Stimulated activated CD4-positive, alpha-beta T cell treated with anti-CD3 and anti-CD28 coated beads, Interleukin-12 subunit alpha, Interleukin-12 subunit beta, amount 100 ng/mL, for 4 hours (primary cell): ENCODE data around the gene AR.
"Not testable (repeated sequence)": the region's sequence is repeated elsewhere in the genome, so short reads cannot be mapped to it uniquely, and the experiment has no call there.

ENCODE experiments used
- DNase-seq: peaks from one replicate; pipeline ENCODE4 v3.0.0-alpha.2; 2020

The AR gene

DNA sequence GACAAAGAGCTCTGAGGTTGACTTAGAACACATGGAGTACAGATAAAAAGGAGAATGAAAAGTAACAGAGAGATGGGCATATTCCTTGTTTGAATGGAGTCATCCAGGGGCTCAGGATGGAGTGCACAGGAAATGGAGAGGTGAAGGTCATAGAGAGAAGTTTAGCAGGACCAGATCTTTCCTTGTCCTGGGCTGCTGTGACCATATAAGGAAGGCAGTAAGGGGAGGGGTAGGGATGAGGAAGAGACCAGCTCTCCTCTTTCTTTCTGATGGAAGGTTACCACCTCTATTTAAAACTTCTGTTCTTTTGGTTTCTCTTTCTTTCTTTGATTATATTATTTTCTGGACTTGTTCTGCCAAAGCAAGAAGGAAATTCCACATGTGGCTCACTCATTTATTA is 27.0 kb downstream of the AR start:
- no peak for DNase-seq

DNA sequence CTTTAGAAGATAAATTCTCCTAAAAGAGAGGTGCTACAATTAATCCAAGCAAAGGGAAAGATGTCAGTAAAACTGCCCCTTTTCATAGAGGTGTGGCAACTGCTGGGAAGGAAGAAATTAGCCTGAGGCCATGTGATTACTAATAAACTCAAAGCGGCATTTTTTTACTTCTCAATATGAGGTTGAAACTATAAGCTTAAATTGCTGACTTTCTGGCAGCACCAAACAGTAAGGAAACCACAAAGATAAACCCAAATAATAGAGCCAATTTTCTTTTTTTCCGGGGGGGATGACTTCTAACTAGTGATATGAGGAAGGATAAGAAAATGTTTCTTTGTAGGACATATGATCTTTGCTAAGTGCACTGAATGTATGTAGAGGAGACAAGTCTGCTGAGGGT is 30.9 kb downstream of the AR start:
- no peak for DNase-seq

DNA sequence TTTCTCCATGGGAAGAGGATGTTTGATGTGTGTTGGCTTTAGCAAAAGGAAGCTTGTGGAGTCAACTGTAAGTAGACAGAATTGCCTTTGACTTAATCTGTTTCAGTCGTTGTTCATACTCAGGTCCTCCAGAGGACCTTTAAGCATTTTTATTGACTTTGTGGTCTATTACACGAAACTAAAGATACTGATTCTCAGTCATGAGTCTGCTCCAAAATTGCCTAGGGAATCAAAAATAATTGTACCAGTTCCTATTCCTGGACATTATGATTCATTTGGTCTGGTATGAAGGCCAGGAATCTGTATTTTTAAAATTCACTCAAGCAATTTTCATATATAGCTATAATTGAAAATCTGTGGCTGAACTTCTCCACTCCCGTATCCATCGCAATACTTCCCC is 38.6 kb downstream of the AR start:
- DNase-seq = no peak

DNA sequence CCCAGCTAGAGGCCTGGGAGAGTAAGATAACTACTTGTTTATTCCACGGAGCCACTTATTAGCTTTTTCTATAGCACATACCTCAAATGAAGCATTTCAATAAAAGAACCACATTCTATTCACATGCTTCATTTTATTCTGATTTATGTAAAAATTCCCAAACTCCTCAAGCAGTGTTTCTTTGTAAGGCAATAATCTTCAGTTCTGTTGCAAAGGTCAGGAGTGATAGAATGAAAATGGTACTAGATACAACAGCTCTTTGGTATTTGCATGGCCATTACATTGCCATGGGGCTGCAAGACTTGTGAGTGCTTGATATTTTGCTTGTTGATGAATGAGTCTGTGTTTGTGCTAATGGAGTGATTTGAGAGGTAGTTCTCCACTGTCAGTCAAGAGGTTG is 39.4 kb downstream of the AR start:
- no peak for DNase-seq

DNA sequence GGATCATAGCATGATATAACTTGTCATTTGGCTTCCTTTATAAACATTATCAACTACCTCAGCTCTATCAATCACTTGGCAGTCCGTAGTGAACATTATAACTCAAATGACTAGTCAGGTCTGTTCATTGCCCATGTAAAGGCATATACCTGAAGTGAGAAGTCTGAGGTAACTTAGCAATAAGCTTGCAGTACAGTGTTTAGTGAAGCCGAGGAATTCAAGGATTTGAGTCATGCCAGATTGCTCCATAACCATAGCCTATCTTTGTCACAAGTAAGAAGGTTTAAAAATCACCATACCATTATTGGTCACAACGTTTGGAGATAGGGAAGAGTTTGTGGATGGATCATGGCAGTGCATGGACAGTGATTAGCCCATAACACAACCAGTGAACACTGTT is 41.6 kb downstream of the AR start:
- DNase-seq = no peak

DNA sequence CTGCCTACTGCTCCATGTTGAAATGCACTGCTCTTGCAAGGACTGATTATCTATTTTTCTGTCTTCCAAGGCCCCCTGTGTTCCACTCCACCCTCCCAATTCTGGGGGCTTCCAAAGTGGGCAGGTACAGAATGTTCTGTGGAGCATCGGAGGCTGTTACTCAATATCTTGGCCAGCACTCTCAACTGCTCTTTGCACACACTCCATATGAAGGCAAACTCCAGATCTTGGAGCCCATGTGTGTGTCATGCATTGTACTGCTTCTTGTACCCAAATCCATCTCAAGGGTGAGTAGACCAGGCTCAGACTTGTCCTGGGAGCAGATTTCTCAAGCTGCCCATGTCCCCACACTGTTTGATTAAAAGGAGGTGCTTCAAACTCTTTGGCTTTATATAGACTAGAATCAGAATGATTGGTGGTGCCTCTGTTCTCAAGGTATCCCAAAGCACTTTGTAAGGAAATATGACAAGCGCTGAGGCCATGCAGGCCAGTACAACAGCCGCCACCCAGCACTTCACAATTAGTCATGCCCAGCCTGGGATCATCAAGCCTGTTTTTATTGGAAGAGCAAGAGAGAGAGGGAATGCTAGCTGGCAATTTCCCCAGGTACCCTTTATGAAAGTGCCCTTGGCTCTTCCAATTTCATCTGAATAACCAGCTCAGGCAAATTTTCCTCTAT is 44.3 kb downstream of the AR start:
- no peak for DNase-seq

DNA sequence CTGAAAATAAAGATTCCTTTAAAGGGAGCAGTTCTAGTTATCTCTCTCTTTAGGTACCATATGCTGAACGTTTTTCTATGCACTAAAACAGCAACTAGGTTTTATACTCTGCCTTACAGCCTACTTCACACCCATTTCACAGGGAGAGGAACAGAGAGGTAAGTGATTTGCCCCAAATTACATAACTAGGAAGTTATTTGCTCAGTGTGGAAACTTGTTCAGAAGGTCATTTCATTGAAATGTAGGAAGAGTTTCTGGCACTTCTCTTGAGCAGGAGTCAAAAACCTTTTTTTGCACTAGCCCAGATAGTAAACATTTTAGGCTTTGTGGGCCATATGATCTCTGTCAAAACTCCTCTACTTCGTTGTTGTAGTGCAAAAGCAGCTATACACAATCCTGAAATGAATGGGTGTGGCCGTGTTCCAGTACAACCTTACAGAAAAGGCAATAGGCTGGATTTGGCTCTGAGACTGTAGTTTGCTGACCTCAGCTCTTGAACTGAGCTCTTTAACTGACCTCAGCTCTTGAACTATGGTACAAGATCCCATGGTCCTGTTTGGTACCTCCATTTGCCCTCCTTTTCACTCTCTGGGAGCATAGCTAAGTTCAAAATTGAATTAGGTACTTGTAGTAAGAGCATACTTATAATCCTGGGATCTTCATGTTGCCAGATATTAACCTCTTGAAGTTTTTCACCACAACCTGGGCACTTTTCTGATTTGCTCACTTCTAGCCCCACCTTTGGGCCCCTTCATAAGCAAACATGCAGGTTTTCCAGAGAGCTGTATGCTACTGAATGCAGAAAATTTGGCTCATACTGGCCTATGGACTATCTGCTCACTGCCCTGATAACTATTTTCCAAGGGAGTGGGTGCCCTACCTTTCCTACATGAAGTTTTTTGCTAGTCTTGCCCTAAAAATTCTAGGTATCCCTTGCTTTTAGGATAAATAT is 53.3 kb downstream of the AR start:
- no peak for DNase-seq

DNA sequence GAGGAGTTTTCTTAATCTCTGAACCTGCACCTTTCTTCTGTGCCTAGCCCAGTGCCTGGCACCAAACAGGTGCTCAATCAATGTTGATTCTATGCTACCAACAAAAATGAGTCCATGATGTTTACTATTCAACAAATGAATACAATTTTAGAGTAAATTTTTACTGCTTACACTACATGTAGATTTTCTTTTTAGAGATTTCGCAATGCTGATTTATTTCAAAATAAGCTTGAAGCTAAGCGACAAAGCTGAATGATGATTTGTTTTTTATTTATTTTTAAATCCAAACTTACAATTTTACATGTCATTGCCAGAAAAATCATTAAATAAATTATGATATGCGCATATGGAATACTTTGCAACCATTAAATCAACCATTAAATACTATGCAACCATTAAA is 55.7 kb downstream of the AR start:
- no peak for DNase-seq

DNA sequence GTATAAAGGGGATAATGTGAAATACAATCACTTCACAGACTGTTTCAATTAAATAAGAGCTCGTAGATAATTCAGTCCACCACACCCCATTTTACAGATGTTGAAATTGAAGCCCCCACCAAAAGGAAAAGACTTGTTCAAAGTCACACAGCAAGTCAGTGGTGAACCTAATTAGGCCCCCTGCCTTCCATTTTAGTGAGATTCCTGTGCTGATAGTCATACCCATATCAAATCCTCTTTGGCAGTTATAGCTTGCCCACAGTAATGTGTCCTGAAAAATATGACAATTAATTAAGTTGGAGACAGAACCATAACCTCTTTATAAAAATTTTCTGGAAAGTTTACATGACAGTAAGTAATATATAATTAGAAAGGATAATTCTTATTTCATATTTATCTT is 58.0 kb downstream of the AR start:
- DNase-seq = no peak

DNA sequence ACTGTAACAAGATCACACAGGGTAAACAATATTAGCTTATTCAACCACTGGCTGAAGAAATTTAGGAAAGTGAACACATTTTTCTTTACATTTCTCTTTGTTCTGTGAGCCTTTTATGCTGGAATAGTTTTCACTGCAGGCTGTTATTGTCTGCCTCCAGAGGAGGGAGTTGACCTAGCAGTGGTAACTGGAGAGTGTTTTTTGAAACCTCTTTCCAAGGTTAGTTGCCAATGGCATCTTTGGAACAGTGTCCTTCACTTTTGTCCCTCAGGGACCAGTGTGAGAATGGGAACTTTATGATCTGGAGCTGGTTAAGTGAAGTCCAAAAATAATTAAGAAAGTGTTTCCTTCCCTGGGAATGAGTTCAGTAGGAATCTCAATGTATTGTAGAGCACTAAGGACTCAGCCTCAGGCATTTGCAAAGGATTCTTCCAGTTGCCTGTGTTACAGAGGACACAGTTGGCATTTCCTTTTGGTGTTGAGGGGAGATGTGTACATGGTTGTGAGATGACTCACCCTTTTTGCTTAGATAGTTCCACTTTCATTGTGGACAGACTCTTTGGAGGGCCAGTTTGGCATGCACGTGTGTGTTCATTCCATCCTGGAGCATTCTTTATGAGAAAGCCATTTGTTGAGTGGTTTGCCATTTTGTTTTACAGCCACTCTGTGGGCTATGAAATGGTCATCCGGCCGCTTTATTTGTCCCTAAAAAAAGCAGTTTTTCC is 61.3 kb downstream of the AR start:
- no peak for DNase-seq

DNA sequence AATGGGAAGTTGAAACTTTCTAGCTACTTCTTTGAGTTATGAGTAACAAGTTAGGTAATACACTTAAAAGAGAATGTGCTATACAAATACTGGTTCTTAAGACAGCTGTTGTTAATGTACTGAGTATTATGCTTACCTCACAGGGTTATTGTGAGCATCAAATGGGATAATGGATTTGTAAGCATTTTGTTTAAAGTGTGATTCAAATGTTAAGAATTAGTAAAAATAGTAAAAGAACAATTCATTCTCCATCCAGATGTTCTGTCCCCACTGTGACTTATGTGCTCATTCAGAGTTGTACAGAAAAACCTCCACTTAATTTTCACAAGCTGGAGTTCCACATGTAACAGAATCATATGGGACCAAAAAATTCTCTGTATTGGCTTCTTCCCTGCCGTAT is 63.6 kb downstream of the AR start:
- no peak for DNase-seq

DNA sequence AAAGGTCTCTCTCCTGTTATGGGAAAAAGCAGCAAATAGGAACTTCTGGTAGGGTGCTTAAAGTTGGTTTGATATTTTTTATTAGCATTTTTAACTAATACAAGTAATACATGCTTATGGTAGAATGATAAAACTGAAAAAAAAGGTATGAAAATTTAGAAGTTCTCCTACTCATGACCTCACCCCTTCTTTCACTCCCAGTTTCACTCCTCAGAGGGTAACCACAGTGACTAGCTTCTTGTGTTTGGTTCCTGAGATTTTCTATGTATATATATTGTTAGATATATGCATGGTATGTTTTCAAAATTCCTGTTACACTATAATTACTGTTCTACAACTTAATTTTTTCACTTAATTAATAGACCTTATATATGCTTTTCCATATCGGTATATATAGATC is 66.5 kb downstream of the AR start:
- DNase-seq = no peak

DNA sequence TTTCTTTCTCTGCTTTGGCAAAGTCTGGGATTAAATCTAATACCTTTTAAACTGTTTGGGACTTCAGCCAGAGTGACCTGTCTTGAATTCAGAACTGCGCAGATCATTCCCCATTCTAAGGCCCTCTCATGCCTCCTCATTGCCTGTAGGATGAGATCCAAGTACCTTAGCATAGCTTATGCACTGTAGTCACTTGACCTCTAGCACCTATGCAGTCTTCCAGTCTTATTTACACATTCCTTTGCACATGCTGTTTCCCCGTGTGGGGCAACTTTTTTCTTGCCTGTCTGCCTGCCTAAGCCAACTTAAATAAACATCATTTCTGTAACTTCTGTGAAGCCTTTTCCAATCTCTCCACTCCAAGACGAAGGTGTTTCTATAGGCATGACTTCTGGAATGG is 68.4 kb downstream of the AR start:
- no peak for DNase-seq

DNA sequence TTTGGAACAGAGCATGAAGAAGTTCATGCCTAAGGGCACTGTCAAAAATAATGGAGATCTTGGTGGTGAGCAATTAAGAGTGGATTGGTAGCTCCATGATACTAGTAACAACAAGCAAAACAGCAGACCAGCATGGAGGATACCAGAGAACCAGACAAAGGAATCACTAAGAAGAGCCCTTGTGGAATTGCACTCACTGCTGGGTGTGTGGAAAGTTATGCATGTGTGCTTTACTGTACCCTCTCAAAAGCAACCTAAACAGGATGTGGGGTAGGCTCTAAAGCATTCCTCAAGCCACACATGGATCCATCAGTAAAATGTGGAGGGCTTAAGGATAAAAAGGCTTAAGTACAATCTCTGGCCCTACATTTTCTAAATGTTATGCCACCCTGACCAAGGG is 69.5 kb downstream of the AR start:
- no peak for DNase-seq

DNA sequence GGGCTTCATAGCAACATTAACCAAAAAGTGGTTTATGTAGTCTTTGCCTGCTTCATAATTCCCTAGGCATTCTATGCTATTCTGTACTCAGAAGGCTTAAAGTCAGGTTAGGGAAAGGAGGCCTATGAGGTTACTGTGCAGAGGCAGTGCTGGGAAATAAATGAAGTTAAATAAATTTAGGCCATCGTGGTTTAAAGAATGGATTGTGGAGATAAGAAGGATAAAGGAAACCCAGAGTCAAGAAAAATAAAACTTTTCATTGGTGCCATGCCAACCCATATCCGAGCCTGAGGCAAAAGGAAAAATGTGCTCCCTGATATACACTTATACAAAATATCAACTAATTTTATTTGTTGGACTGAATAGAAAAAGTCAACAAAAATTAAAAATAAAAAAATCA is 70.2 kb downstream of the AR start:
- no peak for DNase-seq

DNA sequence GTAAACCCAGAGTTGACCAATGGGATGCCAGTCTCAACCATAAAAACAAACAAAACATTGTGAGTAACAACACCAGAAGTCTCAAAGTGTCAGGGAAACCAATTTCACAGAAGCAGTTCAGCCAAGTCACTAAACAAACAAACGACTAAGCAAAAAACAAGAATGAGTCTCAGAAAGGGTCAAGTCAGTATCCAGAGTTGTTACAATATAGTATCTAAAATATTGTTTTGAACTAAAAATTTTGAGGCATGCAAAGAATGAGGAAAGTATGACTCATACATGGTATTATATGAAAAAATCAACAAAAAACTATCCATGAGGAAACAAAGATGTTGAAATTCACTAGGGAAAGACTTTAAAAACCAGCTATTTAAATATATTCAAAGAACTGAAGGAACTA is 70.6 kb downstream of the AR start:
- DNase-seq = no peak

DNA sequence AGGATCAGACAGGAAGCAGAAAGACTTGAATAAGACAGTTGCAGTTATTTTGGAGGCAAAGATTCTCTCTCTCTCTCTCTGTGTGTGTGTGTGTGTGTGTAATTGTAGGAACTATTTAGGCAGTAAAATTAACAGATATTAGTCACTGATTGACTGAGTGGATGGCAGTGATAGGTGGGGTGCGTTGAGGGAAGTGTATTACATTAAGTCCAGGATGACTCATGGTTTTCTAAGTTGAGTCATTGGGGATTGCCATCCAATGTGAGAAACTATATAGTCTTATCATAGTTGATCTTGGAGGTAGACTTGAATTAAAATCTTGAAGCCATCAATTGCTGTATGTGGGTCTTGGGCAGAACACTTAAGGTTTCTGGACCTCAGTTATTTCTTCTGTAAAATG is 75.4 kb downstream of the AR start:
- DNase-seq = no peak

DNA sequence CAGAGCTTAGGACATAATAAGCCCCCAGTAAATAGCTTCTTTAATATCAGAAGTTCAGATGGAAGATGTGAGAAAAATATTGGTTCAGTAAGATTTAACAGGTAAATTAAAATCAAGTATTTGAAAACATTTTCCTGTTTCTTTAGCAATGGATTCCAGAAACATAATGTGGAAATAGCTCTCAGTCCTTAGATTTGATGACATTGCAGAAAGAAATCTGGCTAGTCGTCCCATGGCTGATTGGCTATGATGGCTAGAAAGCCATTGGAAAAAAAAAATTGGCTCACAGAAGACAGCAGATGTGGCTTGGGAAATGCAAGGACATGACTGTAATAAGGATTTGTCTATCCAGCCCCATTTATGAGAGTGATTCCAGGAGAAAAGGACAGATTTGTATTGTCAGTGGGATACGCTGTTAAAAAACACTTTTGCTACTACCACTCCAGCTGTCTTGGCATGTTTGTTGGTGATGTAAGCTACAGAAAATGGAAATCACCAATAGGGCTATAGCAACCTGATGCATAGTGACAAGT is 78.3 kb downstream of the AR start:
- DNase-seq = no peak

DNA sequence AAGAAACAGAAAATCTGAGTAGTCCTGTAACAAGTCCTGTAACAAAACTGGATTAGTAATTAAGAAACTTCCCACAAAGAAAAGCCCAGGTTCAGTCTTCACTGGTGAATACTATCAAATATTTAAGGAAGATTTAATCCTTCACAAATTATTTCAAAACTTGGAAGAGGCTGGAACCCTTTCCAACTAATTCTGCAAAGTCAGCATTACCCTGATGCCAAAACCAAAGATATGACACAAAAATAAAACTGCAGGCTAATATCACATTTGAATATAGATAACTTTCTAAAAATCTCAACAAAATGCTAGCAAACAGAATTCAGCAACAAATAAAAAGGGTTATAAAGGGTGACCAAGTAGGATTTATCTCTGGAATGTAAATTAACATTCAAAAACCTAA is 80.5 kb downstream of the AR start:
- no peak for DNase-seq

DNA sequence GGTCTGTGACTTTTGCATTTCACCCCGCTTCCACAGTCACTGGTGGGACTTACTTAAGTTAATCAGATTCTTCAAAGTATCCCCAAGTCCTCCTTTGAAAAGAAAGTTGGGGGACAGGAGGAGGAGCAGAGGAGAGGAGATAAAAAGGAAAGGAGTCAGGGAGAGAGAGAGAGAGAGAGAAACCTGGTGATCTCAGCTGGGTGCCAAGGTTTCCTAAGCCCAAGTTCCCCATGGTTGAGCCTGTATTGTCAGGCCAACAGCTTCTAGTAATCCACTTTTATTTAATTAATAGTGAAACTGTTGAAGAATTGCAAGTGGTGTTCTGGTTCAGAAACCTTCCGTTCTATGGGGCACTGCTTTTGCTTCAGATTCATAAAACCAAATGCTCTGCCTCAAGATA is 91.6 kb downstream of the AR start:
- DNase-seq = no peak

DNA sequence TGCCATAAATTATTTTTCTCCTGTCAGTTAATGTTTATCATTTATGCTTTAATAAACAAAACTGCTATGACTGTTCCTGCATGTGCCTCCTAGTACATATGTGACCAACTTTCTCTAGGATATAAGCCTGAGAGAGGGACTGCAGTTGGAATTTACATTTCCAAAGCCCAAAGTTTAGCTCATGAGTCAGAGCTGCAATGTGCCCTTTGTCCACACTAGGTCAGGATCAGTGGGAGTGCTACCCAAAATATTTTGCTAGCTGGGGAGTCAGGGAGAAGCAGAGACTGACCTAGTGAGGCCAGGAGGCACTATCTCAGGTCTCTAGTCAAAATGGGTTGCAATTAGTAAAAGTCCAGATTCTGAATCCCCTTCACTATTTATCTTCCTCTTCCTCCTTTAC is 92.7 kb downstream of the AR start:
- no peak for DNase-seq

DNA sequence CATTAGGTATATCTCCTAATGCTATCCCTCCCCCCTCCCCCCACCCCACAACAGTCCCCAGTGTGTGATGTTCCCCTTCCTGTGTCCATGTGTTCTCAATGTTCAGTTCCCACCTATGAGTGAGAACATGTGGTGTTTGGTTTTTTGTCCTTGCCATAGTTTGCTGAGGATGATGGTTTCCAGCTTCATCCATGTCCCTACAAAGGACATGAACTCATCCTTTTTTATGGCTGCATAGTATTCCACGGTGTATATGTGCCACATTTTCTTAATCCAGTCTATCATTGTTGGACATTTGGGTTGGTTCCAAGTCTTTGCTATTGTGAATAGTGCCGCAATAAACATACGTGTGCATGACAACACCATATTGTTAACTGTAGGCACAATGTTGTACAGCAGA is 93.5 kb downstream of the AR start:
- not testable (repeated sequence) for DNase-seq

DNA sequence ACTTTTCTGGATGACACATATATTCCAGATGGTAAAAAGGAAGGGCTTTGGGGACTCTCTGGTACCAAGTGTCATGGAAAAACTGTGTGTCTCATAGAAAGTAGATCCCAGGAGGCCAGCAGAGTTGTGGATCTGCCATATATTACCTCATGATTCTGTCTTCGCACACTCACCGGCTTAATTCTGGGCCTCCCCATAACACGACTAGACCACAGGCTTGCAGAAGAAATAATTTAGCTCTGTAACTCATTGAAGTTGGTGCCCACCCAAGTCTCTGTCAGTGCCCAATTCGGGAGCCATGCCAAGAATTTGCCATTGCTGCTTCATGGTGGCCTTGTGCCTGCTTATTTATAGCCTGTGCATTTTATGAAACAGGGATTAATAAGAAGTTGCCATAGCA is 104.5 kb downstream of the AR start:
- DNase-seq = no peak
